ENCODE results near the gene ZNF304. TPM values are rescaled to one million over a fixed set of nuclear protein-coding genes. Genes with fewer than 3 reads are reported as not detected.

Gene ZNF304
- total and polyA plus RNA-seq, 2 of the 4 experiments (the other 2 are of a cell fraction), result 3.9 to 16.1 TPM

- peaks cover 9% of the 10 kb centered on the region for H3K36me3 ChIP-seq (ENCODE audit: control insufficient read depth, insufficient read depth, low read length)
- intact Hi-C loops (cut with micrococcal nuclease) (loop anchor here (1.0 kb wide), 1 partner anchor 43 kb away; the partner anchor contains the start of genes TRAPPC2B and ZNF547), dilution Hi-C loops (cut with HindIII; ENCODE audit: low sequenced_read_pairs, unreplicated experiment) (no loop called here), in situ Hi-C loops (cut with MboI; ENCODE audit: low sequenced_read_pairs) (no loop called here)
- no peak overlapping the region for H2BK120ac ChIP-seq (ENCODE audit: low read depth, low read length)
- H3K9me3 ChIP-seq (ENCODE audit: control insufficient read depth, insufficient read depth, low read length), result no peaks in the 10 kb centered on the region
- no peak overlapping the region for H2AK9ac ChIP-seq (replicated peaks; ENCODE audit: low read depth, low read length, poor library complexity)
- peak overlapping the region; percentile 93 for H3K4ac ChIP-seq (ENCODE audit: low read depth, low read length)
- peak overlapping the region; percentile 99 for H2AFZ ChIP-seq (replicated peaks; ENCODE audit: low read length, poor library complexity)
- H4K91ac ChIP-seq (ENCODE audit: insufficient read depth, low read depth, low read length), result peak overlapping the region; percentile 83; the same call in 1 of the 2 replicates
- H3K4me3 ChIP-seq (ENCODE audit: insufficient read depth, low read depth, low read length), result peak overlapping the region; percentile 78
- H2BK5ac ChIP-seq (ENCODE audit: low read depth, low read length, poor library complexity, severe bottlenecking), result peak overlapping the region; percentile 85
- H4K8ac ChIP-seq (ENCODE audit: low read depth in 2 of 2, low read length in 2 of 2), result peak overlapping the region; percentile 89 to 97
- no TSS peak for BruUV-seq (replicated peaks)
- DNase-seq (no peak), ATAC-seq (ENCODE audit: low read depth) (peak; percentile 21)
- H2BK15ac ChIP-seq (ENCODE audit: low read depth, low read length), result no peak overlapping the region
- peak overlapping the region; percentile 90 for H3K4me2 ChIP-seq (ENCODE audit: low read depth, low read length)
- peak overlapping the region; percentile 87 for H3K27ac ChIP-seq (ENCODE audit: insufficient read depth, low read length)
- peaks cover 15% of the 10 kb centered on the region for H3K9me1 ChIP-seq (ENCODE audit: insufficient read depth, low read length)
- peak overlapping the region; percentile 56; the same call in 1 of the 2 replicates for H2AK5ac ChIP-seq (ENCODE audit: low read depth, low read length)
- H4K5ac ChIP-seq (ENCODE audit: low read depth, low read length), result peak overlapping the region; percentile 96
- H2BK20ac ChIP-seq (ENCODE audit: low read depth, low read length), result no peak overlapping the region
- H3K4me1 ChIP-seq (ENCODE audit: control insufficient read depth, insufficient read depth, low read length), result peaks cover 11% of the 10 kb centered on the region
- peak overlapping the region; percentile 70 for H3K18ac ChIP-seq (ENCODE audit: low read depth, low read length)
- TF ChIP-seq USF2 (IDR thresholded peaks at IDR 0.05; ENCODE audit: low read depth, low read length) (no peak), MAZ (IDR thresholded peaks at IDR 0.05; ENCODE audit: borderline replicate concordance, low read depth, low read length) (no peak), CHD1 (IDR thresholded peaks at IDR 0.05; ENCODE audit: low read depth, low read length) (no peak), MXI1 (IDR thresholded peaks at IDR 0.05; ENCODE audit: borderline replicate concordance, low read depth, low read length) (no peak), FOS (IDR thresholded peaks at IDR 0.05; ENCODE audit: low read depth, low read length) (no peak), SMC3 (IDR thresholded peaks at IDR 0.05; ENCODE audit: low read depth, low read length) (no peak), ELK1 (IDR thresholded peaks at IDR 0.05; ENCODE audit: borderline replicate concordance, low read depth, low read length) (no peak), MAFK (IDR thresholded peaks at IDR 0.05; ENCODE audit: low read depth, low read length) (peak; percentile 72), POLR2A (IDR thresholded peaks at IDR 0.05; ENCODE audit: low read depth, low read length) (no peak)
- H4K20me1 ChIP-seq (ENCODE audit: insufficient read depth, low read length), result 0 out of 2 replicates have a peak, but pooled peaks cover 7% of the 10 kb centered on the region
- POLR2A ChIA-PET (ENCODE audit: unreplicated experiment), result interaction anchor here (0.7 kb wide), 2 partner anchors 128 to 838 kb away, joined by 4 read pairs; partner anchors contain the start of gene ZNF264
- peak overlapping the region; percentile 95 for H3K9ac ChIP-seq (ENCODE audit: low read depth, low read length)
- peaks cover 10% of the 10 kb centered on the region for H3K27me3 ChIP-seq (ENCODE audit: control insufficient read depth, insufficient read depth, low read length)
- CTCF ChIA-PET, result interaction anchor here (0.9 kb wide), 1 partner anchor 18 kb away, joined by 3 read pairs; no protein-coding TSS in a partner anchor
- peak overlapping the region; percentile 74; the same call in 1 of the 2 replicates for H3K56ac ChIP-seq (ENCODE audit: extremely low read depth, insufficient read depth, low read length)
- peaks cover 5 to 38% of the 10 kb centered on the region in 2 experiments for H3K79me1 ChIP-seq (ENCODE audit: low read depth in 1 of 2, low read length in 2 of 2)
- H3K23ac ChIP-seq (ENCODE audit: low read depth, low read length), result peak overlapping the region; percentile 33; the same call in 1 of the 2 replicates
- H3K14ac ChIP-seq (replicated peaks; ENCODE audit: low read depth, low read length), result peak overlapping the region; percentile 89
- WGBS, 2 experiments (ENCODE audit: extremely low coverage in 2 of 2, insufficient read length in 1 of 2), result no CpG with 5 or more reads among the region's 1 CpG
Observed at GRCh38 chr19:57319869-57320179, 31.2 kb upstream of the ZNF304 start.

All from IMR-90 (cell line).